Pancreas (tissue), 10 donors: ENCODE measurements around the gene SSTR1. TPM values are rescaled to one million over a fixed set of nuclear protein-coding genes. Genes with fewer than 3 reads are reported as not detected.

Experiments
- ATAC-seq, 4 donors: fragments of 200-7000 bp; cut with Tn5 transposase; one replicate each; pipeline versions ENCODE4 v1.8.0 to v1.9.1; 2020; ENCODE audit warnings: mild to moderate bottlenecking in 4 of 4, moderate library complexity in 4 of 4
- DNase-seq, 6 donors: peaks; one replicate each; pipeline ENCODE4 v3.0.0-alpha.2; 2020
- FAIRE-seq: peaks from 2 replicates; lab custom pipeline; 2012; peaks lifted over from hg19 to GRCh38; lab: Jason Lieb, UNC
- H3K27ac ChIP-seq, 4 donors: fragments of 200-600 bp; sonication (generic); 1 replicate in 3 of 4; 2 replicates in 1 of 4; pipeline versions ENCODE4 v1.5.0 to v1.8.0; 2020
- H3K27me3 ChIP-seq, 4 donors: fragments of 200-600 bp; one replicate each; pipeline ENCODE4 v1.8.0; 2021
- H3K36me3 ChIP-seq, 3 donors: fragments of 200-600 bp; sonication (generic) in 1 of 3; one replicate each; pipeline versions ENCODE4 v1.5.0 to v1.8.0; 2020 to 2021
- H3K4me1 ChIP-seq, 3 donors: fragments of 200-600 bp; one replicate each; pipeline ENCODE4 v1.8.0; 2021
- H3K4me3 ChIP-seq, 4 donors: fragments of 200-600 bp; sonication (generic) in 2 of 4; one replicate each; pipeline versions ENCODE4 v1.5.0 to v1.8.0; 2020 to 2021
- H3K9me3 ChIP-seq, 4 donors: fragments of 200-600 bp; one replicate each; pipeline ENCODE4 v1.8.0; 2021
- WGBS, 2 donors: extraction: QIAGEN DNeasy Blood & Tissue Kit; methylation state at CpG; one replicate each; pipeline ENCODE4 v1.1.7; 2013; 5-methylcytosine and 5-hydroxymethylcytosine counted together
- intact Hi-C, 3 donors: fragments of 100-400 bp; cut with DNase I; formaldehyde crosslinking; loops; one replicate each; pipeline versions ENCODE4 v1.11.1 to v1.14.2; 2022
- polyA plus RNA-seq, 2 donors: library from polyadenylated mRNA; stranded (reverse); fragments of 200-250 nt; gene quantifications; one replicate each; pipeline ENCODE4 v1.2.3, GENCODE V29; 2013
- total RNA-seq, 6 donors: library from RNA; stranded (reverse); fragmentation: NEBNext Ultra II Directional in 4 of 6; extraction: Animal tissue kit (Norgen Biotek cat#: 25700) in 4 of 6; gene quantifications; one replicate each; pipeline versions ENCODE4 v1.2.1 to v1.2.4, GENCODE V29; 2021 to 2023
- TF ChIP-seq, protein P1 (sequence below), 4 donors: fragments of 200-600 bp; sonication (generic) in 3 of 4; IDR thresholded peaks; one replicate each; pipeline versions ENCODE4 v1.5.0 to v1.8.0; 2021; ENCODE audit warnings: antibody characterized with exemption in 4 of 4
- donor health status: healthy with polysubstance abuse.
- donor health status: DM: no; HTN: no; CAD: no; lungs with moderate emphysema.
- donor health status: DM: no; HTN: no; CAD: no.
- donor health status: control.
- donor health status: control.
- donor health status: Bipolar disorder and iron deficiency.
- donor health status: DM: yes; HTN: yes; CAD: no.
- donor health status: DM: no; HTN: no; CAD: no.
- donor health status: DM: no; HTN: no; CAD: no.
- donor health status: DM: yes; HTN: yes; CAD: no.

Gene SSTR1
- total and polyA plus RNA-seq, 8 donors: 0.95 to 8.1 (median 2.1) TPM

DNA sequence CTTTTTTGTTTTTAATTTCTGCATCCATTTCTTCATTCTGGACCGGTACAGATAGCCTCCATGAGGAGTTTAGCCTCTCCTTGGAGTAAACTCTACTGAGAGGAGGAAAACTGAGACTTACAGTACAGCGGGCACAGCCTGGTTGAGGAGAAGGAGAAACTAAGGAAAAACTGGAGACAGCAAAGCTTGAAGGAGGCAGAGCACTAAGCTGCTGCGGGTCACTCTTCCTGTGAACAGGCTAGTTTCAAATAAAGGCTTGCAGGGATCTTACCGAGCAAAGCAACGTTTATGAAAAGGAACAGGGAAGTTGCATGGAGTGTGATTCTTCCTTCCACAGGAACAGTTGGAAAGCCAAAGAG, 348 bp upstream of the SSTR1 start:
- peaks cover 0 to 7% (median 0%) of the 10 kb centered on the region in 3 donors for H3K4me1 ChIP-seq
- DNase-seq (no peak), FAIRE-seq (no peak), ATAC-seq (peak in 2 of 4 donors; percentile 0 to 6)
- H3K27me3 ChIP-seq: no peaks in the 10 kb centered on the region
- intact Hi-C loops: no loop called here
- no peaks in the 10 kb centered on the region for H3K9me3 ChIP-seq
- TF ChIP-seq, protein P1, sequence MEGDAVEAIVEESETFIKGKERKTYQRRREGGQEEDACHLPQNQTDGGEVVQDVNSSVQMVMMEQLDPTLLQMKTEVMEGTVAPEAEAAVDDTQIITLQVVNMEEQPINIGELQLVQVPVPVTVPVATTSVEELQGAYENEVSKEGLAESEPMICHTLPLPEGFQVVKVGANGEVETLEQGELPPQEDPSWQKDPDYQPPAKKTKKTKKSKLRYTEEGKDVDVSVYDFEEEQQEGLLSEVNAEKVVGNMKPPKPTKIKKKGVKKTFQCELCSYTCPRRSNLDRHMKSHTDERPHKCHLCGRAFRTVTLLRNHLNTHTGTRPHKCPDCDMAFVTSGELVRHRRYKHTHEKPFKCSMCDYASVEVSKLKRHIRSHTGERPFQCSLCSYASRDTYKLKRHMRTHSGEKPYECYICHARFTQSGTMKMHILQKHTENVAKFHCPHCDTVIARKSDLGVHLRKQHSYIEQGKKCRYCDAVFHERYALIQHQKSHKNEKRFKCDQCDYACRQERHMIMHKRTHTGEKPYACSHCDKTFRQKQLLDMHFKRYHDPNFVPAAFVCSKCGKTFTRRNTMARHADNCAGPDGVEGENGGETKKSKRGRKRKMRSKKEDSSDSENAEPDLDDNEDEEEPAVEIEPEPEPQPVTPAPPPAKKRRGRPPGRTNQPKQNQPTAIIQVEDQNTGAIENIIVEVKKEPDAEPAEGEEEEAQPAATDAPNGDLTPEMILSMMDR (IDR thresholded peaks at IDR 0.05): no peak
- WGBS, 2 donors: 11 to 13% methylated on average over 5 of the region's 5 CpGs
- H3K4me3 ChIP-seq: peak overlapping the region in 3 of 4 donors; percentile 47 to 55 (median 55)
- H3K36me3 ChIP-seq: no peaks in the 10 kb centered on the region
- H3K27ac ChIP-seq: peak overlapping the region; percentile 42 to 81 (median 70)

DNA sequence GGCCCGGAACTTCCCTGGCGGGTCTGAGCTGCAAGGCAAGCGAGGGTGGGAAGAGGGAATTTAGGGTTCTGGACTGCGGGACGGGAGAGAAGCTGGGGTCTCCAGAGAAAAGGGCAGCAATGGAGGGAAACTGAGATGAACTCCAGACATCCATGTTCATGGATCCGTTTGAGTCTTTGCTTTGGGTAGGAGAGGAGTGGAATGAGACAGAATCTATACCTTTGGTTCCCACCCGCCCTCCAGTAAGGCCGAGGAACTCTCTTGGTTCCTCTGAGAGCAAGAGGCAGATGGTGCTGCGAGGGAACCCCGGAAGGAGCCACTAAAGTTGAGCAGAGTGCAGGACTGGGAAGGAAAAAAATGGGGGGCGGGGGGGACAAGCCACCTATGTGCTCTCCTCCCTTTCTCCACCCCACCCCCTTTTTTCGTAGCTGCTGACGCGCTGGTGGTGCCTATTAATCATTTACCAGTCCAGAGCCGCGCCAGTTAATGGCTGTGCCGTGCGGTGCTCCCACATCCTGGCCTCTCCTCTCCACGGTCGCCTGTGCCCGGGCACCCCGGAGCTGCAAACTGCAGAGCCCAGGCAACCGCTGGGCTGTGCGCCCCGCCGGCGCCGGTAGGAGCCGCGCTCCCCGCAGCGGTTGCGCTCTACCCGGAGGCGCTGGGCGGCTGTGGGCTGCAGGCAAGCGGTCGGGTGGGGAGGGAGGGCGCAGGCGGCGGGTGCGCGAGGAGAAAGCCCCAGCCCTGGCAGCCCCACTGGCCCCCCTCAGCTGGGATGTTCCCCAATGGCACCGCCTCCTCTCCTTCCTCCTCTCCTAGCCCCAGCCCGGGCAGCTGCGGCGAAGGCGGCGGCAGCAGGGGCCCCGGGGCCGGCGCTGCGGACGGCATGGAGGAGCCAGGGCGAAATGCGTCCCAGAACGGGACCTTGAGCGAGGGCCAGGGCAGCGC, 1.2 kb downstream of the SSTR1 start:
- Histone ChIP-seq H3K27ac (peak overlapping the region; percentile 42 to 81 (median 70)), H3K36me3 (no peaks in the 10 kb centered on the region), H3K4me1 (peaks cover 0 to 7% (median 0%) of the 10 kb centered on the region in 3 donors), H3K4me3 (peak overlapping the region; percentile 23 to 55 (median 51)), H3K27me3 (no peaks in the 10 kb centered on the region), H3K9me3 (no peaks in the 10 kb centered on the region)
- no peak for FAIRE-seq
- WGBS, 2 donors: 1 to 2% methylated on average over 49 to 59 of the region's 59 CpGs
- DNase-seq: peak; percentile 80 to 91 (median 83)
- intact Hi-C loops: no loop called here
- TF ChIP-seq, protein P1 (IDR thresholded peaks at IDR 0.05): peak in 2 of 4 donors; percentile 8 to 15
- ATAC-seq: peak; percentile 78 to 85 (median 82)

DNA sequence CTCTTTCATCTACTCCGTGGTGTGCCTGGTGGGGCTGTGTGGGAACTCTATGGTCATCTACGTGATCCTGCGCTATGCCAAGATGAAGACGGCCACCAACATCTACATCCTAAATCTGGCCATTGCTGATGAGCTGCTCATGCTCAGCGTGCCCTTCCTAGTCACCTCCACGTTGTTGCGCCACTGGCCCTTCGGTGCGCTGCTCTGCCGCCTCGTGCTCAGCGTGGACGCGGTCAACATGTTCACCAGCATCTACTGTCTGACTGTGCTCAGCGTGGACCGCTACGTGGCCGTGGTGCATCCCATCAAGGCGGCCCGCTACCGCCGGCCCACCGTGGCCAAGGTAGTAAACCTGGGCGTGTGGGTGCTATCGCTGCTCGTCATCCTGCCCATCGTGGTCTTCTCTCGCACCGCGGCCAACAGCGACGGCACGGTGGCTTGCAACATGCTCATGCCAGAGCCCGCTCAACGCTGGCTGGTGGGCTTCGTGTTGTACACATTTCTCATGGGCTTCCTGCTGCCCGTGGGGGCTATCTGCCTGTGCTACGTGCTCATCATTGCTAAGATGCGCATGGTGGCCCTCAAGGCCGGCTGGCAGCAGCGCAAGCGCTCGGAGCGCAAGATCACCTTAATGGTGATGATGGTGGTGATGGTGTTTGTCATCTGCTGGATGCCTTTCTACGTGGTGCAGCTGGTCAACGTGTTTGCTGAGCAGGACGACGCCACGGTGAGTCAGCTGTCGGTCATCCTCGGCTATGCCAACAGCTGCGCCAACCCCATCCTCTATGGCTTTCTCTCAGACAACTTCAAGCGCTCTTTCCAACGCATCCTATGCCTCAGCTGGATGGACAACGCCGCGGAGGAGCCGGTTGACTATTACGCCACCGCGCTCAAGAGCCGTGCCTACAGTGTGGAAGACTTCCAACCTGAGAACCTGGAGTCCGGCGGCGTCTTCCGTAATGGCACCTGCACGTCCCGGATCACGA, 2.2 kb downstream of the SSTR1 start:
- DNase-seq (peak in 3 of 6 donors; percentile 12 to 73 (median 61)), FAIRE-seq (no peak), ATAC-seq (no peak)
- intact Hi-C loops: no loop called here
- no peaks in the 10 kb centered on the region for H3K27me3 ChIP-seq
- H3K4me1 ChIP-seq: peaks cover 0 to 7% (median 0%) of the 10 kb centered on the region in 3 donors
- peak overlapping the region in 3 of 4 donors; percentile 42 to 81 (median 80) for H3K27ac ChIP-seq
- peak overlapping the region; percentile 23 to 55 (median 51) for H3K4me3 ChIP-seq
- WGBS, 2 donors: 43 to 45% methylated on average over 69 of the region's 69 CpGs
- no peaks in the 10 kb centered on the region for H3K9me3 ChIP-seq
- no peaks in the 10 kb centered on the region for H3K36me3 ChIP-seq
- TF ChIP-seq, protein P1 (IDR thresholded peaks at IDR 0.05): no peak

DNA sequence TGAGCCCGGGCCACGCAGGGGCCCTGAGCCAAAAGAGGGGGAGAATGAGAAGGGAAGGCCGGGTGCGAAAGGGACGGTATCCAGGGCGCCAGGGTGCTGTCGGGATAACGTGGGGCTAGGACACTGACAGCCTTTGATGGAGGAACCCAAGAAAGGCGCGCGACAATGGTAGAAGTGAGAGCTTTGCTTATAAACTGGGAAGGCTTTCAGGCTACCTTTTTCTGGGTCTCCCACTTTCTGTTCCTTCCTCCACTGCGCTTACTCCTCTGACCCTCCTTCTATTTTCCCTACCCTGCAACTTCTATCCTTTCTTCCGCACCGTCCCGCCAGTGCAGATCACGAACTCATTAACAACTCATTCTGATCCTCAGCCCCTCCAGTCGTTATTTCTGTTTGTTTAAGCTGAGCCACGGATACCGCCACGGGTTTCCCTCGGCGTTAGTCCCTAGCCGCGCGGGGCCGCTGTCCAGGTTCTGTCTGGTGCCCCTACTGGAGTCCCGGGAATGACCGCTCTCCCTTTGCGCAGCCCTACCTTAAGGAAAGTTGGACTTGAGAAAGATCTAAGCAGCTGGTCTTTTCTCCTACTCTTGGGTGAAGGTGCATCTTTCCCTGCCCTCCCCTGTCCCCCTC, 3.0 kb downstream of the SSTR1 start:
- Histone ChIP-seq H3K27me3 (no peaks in the 10 kb centered on the region), H3K36me3 (no peaks in the 10 kb centered on the region), H3K27ac (no peak overlapping the region), H3K4me1 (peaks cover 0 to 7% (median 0%) of the 10 kb centered on the region in 3 donors), H3K9me3 (no peaks in the 10 kb centered on the region), H3K4me3 (peak overlapping the region in 2 of 4 donors; percentile 8 to 55)
- TF ChIP-seq, protein P1 (IDR thresholded peaks at IDR 0.05): no peak
- WGBS, 2 donors: 37 to 39% methylated on average over 29 of the region's 29 CpGs
- ATAC-seq: no peak
- intact Hi-C loops: no loop called here
- peak in 3 of 6 donors; percentile 26 to 66 (median 62) for DNase-seq
- no peak for FAIRE-seq
